GM12801 (cell line): Measurements from ENCODE around the gene C20orf96.

Experiments used
- TF ChIP-seq, protein P1 (sequence below): IDR thresholded peaks from one replicate; pipeline ENCODE4 v1.5.1; 2011; ENCODE audit warnings: control low read depth; ENCODE audit not compliant: insufficient read length; ENCODE audit errors: extremely low read depth

Gene C20orf96

GRCh38 chr20:309306-309840 is 18.8 kb upstream of the C20orf96 start:
- TF ChIP-seq, protein P1, sequence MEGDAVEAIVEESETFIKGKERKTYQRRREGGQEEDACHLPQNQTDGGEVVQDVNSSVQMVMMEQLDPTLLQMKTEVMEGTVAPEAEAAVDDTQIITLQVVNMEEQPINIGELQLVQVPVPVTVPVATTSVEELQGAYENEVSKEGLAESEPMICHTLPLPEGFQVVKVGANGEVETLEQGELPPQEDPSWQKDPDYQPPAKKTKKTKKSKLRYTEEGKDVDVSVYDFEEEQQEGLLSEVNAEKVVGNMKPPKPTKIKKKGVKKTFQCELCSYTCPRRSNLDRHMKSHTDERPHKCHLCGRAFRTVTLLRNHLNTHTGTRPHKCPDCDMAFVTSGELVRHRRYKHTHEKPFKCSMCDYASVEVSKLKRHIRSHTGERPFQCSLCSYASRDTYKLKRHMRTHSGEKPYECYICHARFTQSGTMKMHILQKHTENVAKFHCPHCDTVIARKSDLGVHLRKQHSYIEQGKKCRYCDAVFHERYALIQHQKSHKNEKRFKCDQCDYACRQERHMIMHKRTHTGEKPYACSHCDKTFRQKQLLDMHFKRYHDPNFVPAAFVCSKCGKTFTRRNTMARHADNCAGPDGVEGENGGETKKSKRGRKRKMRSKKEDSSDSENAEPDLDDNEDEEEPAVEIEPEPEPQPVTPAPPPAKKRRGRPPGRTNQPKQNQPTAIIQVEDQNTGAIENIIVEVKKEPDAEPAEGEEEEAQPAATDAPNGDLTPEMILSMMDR = no peak

GRCh38 chr20:308427-309038 is 18.0 kb upstream of the C20orf96 start:
- TF ChIP-seq, protein P1 = no peak

- TF ChIP-seq, protein P1 = no peak
Measured at GRCh38 chr20:305745-306144, 15.2 kb upstream of the C20orf96 start.

DNA sequence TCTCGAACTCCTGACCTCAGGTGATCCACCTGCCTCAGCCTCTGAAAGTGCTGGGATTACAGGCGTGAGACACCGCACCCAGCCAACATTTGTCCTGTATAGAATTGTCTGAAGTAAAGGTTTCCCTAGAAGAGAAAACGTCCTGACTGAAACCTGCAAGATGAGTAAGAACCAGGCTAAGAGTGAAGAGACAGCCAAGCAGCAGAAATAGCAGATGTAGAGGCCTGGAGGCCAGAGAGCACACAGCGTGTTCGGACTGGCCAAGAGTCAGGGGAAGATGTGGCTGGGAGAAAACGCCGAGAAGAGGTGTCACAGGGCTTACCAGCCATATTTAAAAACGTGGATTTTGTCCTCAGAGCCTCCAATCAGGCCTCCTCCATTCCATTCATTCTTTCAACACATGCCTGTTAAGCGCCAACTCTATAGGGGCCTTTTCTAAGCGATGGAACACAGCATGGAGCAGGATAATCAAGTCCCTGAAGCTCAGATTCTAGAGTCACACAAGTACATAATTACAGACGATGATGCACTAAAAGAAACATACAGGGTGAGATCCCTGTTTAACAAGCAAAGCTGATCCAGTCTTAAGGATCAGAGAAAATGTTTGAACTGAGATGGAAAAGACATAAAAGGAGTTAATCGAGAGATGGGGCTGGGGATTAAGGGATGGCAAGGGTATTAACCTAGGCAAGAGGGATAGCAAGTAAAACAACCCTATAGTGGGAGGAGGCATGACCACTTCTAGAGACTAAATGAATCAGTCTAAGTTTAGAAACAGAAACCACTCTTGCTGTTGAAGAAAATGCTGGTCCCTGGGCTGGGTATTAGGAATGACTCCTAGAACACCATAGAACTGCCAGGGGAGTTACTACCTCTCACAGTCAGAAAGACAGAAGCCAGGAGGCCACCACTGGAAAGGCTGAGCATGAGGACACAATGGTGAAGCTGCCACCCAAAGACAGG is 11.6 kb upstream of the C20orf96 start:
- TF ChIP-seq, protein P1 = no peak

GRCh38 chr20:300345-300990 is 9.9 kb upstream of the C20orf96 start:
- TF ChIP-seq, protein P1 = no peak

DNA sequence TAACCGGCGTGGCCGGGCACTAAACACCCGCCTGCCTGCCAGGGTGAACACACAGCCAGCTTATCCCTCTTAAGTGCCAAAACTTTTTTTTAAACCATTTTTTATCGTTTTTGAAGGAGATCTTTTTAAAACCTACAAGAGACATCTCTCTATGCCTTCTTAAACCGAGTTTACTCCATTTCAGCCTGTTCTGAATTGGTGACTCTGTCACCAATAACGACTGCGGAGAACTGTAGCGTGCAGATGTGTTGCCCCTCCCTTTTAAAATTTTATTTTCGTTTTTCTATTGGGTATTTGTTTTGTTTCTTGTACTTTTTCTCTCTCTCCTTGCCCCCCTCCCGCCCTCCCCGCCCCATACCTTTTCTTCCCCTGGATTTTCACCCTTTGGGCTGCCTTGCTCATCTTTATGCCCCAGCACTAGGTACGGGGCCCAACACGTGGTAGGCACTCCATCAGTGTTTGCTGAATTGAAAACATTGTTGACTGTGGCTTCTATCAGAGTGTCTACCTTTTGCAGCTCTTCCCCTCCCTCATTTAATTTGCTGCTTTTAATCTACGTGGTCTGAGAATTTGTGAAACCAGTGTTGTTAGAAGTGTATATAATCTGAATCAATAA is 8.3 kb upstream of the C20orf96 start:
- TF ChIP-seq, protein P1 = no peak
